Nephron (organoid): ENCODE results near the gene KIF6.

Source experiments
- H3K27ac Mint-ChIP-seq, 3 experiments: 2 replicates each; pipeline ENCODE4 v1.8.0; 2020; ENCODE audit warnings: mixed read lengths in 3 of 3, mild to moderate bottlenecking in 2 of 3, moderate library complexity in 1 of 3
- H3K27me3 Mint-ChIP-seq: 2 replicates; pipeline ENCODE4 v1.8.0; 2021; ENCODE audit warnings: low read depth, mild to moderate bottlenecking, moderate library complexity, mixed read lengths
- H3K36me3 Mint-ChIP-seq: 2 replicates; pipeline ENCODE4 v1.8.0; 2020; ENCODE audit warnings: low read depth, mixed read lengths
- H3K4me1 Mint-ChIP-seq: 2 replicates; pipeline ENCODE4 v1.8.0; 2020; ENCODE audit warnings: mixed read lengths
- H3K4me3 Mint-ChIP-seq, 3 experiments: 2 replicates each; pipeline ENCODE4 v1.8.0; 2020; ENCODE audit warnings: mild to moderate bottlenecking in 3 of 3, mixed read lengths in 3 of 3, moderate library complexity in 2 of 3
- H3K9me3 Mint-ChIP-seq: 2 replicates; pipeline ENCODE4 v1.8.0; 2020; ENCODE audit warnings: mixed read lengths
- TF ChIP-seq, protein P1 (sequence below), 3 experiments: fragments of 200-600 bp; sonication (generic); IDR thresholded peaks; one replicate each; pipeline ENCODE4 v1.5.0; 2021; ENCODE audit warnings: antibody characterized with exemption in 3 of 3; ENCODE audit not compliant: unreplicated experiment in 3 of 3

KIF6 gene

DNA sequence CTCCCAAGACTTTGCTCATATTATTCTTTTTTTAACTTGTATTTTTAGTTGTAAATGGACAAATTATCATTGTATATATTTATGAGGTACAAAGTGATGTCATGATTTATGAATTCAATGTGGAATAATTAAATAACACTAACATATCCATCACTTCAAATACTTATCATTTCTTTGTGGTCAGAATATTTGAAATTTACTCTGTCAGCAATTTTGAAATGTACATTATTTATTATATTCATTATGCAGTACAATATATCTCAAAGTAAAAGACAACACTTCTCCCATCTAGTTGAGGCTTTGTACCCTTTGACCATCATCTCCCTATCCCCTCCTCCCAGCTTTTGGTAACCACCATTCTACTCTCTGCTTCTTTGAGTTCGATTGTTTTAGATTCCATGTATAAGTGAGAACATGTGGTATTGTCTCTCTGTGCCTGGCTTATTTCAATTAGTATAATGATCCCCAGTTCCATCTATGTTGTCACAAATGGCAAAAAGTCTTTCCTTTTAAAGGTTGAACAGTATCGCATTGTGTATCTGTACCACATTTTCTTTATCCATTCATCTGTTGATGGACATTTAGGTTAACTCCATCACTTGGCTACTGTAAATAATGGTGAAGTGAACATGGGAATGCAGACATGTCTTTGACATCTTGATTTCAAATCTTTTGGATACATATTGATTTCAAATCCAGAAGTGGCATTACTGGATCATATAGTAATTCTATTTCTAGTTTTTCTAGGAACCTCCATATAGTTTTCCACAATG lies 197.2 kb downstream of the KIF6 start:
- H3K9me3 Mint-ChIP-seq, result peaks cover 15% of the 10 kb centered on the region
- H3K4me3 Mint-ChIP-seq, result no peak overlapping the region
- H3K36me3 Mint-ChIP-seq, result peaks cover 4% of the 10 kb centered on the region
- TF ChIP-seq, protein P1, sequence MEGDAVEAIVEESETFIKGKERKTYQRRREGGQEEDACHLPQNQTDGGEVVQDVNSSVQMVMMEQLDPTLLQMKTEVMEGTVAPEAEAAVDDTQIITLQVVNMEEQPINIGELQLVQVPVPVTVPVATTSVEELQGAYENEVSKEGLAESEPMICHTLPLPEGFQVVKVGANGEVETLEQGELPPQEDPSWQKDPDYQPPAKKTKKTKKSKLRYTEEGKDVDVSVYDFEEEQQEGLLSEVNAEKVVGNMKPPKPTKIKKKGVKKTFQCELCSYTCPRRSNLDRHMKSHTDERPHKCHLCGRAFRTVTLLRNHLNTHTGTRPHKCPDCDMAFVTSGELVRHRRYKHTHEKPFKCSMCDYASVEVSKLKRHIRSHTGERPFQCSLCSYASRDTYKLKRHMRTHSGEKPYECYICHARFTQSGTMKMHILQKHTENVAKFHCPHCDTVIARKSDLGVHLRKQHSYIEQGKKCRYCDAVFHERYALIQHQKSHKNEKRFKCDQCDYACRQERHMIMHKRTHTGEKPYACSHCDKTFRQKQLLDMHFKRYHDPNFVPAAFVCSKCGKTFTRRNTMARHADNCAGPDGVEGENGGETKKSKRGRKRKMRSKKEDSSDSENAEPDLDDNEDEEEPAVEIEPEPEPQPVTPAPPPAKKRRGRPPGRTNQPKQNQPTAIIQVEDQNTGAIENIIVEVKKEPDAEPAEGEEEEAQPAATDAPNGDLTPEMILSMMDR (IDR thresholded peaks at IDR 0.05; ENCODE audit: unreplicated experiment in 3 of 3), result no peak
- no peak overlapping the region for H3K27ac Mint-ChIP-seq
- H3K27me3 Mint-ChIP-seq, result no peaks in the 10 kb centered on the region
- peaks cover 4% of the 10 kb centered on the region for H3K4me1 Mint-ChIP-seq

DNA sequence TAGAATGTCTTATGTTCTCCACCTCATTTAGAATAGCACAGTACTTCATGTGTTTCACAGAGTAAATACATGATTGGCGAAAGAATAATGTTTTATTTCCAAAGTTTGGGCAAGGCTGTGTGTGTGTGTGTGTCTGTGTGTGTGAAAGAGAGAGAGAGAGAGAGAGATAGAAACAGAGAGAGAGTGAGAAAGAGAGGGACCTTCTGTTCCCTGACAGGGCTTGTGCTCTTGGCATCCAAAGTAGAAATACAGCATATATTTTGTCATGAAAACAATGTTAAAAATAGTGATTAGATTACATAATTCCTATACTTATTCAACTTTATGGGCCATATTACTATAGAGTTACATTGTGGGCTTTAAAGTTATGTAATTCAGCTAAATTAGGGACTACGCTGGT lies 201.2 kb downstream of the KIF6 start:
- Mint-ChIP-seq H3K9me3 (no peaks in the 10 kb centered on the region), H3K4me3 (no peak overlapping the region), H3K36me3 (no peaks in the 10 kb centered on the region), H3K27me3 (no peaks in the 10 kb centered on the region), H3K4me1 (no peaks in the 10 kb centered on the region), H3K27ac (no peak overlapping the region)
- TF ChIP-seq, protein P1 (IDR thresholded peaks at IDR 0.05; ENCODE audit: unreplicated experiment in 3 of 3), result no peak

DNA sequence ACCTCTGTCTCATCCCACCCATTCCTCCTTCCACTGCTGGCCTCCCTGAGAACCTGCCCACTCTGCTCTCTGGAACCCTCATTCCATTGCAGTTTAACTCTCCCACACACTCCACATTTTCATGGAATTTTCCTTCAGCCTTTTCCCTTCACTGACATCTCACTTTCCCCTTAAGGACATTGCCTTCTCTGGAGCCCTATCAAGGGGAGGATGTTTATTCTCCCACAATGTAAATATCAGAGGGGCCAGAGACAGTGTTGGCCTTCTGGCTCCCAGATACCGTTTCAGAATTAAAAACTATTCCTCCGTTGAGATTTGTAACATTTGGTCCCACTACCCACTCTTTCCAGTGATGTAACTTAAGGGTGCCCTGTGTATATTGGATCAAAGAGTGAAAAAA lies 203.2 kb downstream of the KIF6 start:
- no peak overlapping the region for H3K27ac Mint-ChIP-seq
- H3K4me3 Mint-ChIP-seq, result no peak overlapping the region
- TF ChIP-seq, protein P1 (IDR thresholded peaks at IDR 0.05; ENCODE audit: unreplicated experiment in 3 of 3), result no peak
- no peaks in the 10 kb centered on the region for H3K36me3 Mint-ChIP-seq
- H3K4me1 Mint-ChIP-seq, result no peaks in the 10 kb centered on the region
- no peaks in the 10 kb centered on the region for H3K9me3 Mint-ChIP-seq
- no peaks in the 10 kb centered on the region for H3K27me3 Mint-ChIP-seq

DNA sequence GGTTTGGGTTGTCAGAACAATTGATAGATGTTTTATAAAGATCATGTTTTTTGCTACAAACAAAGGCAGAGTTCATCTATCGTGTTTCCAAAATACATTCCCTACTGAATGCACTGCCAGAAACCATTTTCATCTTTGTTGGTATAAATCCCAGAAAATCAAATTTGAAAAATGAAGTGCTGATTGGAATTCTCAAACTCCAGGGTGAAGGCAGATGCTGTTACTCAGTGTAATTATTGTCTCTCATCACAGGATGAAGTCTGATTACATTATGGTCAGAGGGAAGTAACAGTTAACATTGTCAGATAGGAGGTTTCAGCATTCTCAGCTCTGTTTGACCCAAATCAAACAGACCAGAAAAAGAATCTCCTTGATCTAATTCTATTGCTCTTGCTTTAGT lies 204.3 kb downstream of the KIF6 start:
- H3K27ac Mint-ChIP-seq, result no peak overlapping the region
- H3K9me3 Mint-ChIP-seq, result no peaks in the 10 kb centered on the region
- no peaks in the 10 kb centered on the region for H3K27me3 Mint-ChIP-seq
- H3K36me3 Mint-ChIP-seq, result no peaks in the 10 kb centered on the region
- TF ChIP-seq, protein P1 (IDR thresholded peaks at IDR 0.05; ENCODE audit: unreplicated experiment in 3 of 3), result no peak
- H3K4me3 Mint-ChIP-seq, result no peak overlapping the region
- H3K4me1 Mint-ChIP-seq, result no peaks in the 10 kb centered on the region

DNA sequence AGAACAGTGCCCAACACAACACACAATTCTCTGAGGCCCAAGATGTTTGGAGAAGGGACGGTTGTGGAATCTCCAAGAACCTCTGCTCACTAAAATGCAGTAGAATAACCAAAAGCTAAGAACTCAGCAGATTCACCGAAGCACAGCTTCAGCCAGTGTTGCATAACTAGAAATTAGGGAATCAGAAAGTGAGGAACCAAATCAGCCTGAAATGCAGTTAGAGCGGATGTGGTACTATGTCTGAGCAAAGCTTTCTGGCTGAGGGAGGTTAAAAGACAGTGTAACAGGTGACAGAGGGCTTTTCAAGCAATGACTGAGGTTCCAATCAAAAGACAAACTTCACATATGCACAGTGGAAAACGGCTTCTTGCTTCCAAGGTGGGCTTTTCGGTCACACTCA lies 204.8 kb downstream of the KIF6 start:
- Mint-ChIP-seq H3K9me3 (no peaks in the 10 kb centered on the region), H3K27me3 (no peaks in the 10 kb centered on the region)

More for the DNA sequence above, 204.8 kb downstream of the KIF6 start:
- no peaks in the 10 kb centered on the region for H3K4me1 Mint-ChIP-seq
- peak overlapping the region in 1 of 3 experiments; percentile 29 for H3K27ac Mint-ChIP-seq
- no peak overlapping the region for H3K4me3 Mint-ChIP-seq
- H3K36me3 Mint-ChIP-seq, result no peaks in the 10 kb centered on the region
- TF ChIP-seq, protein P1 (IDR thresholded peaks at IDR 0.05; ENCODE audit: unreplicated experiment in 3 of 3), result no peak
